NCI-H1417 (cell line): ENCODE data around the gene KCNN1.
"Not testable (repeated sequence)": the region's sequence is repeated elsewhere in the genome, so short reads cannot be mapped to it uniquely, and the experiment has no call there.

Experiments used
- DNase-seq, 3 experiments: peaks; one replicate each; lab custom pipeline; 2025; lab: John Stamatoyannopoulos, UW

KCNN1 gene

GRCh38 chr19:18001777-18002345 is 35.0 kb downstream of the KCNN1 start:
- DNase-seq: no peak

DNA sequence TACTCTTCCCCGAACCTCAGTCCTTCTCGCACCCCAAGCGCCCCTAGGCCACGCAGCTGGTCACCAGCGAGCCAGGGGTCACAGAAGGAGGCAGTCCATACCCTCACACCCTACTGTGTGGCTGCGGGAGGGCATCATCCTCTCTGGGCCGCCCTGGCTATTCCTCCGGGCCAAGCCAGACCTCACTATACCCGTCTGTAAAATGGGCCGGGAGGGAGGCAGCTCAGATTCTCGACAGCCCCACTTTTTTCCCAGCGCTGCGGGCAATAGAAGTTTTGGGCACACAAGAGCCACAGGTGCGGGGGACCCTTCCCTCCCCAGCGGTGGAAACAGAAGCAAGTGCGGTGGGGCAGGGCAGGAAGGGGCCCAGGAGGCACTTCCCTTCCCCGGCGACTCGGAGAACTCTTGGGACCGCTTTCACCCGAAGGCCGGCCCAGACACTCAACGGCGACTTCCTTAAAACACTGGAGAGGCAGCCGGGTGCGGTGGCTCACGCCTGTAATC is 35.5 kb downstream of the KCNN1 start:
- no peak for DNase-seq

DNA sequence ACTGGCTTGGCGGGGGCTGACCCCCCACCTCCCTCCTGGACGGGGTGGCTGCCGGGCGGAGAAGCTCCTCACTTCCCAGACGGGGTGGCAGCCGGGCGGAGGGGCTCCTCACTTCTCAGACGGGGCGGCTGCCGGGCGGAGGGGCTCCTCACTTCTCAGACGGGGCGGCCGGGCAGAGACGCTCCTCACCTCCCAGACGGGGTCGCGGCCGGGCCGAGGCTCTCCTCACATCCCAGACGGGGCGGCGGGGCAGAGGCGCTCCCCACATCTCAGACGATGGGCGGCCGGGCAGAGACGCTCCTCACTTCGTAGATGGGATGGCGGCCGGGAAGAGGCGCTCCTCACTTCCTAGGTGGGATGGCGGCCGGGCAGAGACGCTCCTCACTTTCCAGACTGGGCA is 38.8 kb downstream of the KCNN1 start:
- not testable (repeated sequence) for DNase-seq

DNA sequence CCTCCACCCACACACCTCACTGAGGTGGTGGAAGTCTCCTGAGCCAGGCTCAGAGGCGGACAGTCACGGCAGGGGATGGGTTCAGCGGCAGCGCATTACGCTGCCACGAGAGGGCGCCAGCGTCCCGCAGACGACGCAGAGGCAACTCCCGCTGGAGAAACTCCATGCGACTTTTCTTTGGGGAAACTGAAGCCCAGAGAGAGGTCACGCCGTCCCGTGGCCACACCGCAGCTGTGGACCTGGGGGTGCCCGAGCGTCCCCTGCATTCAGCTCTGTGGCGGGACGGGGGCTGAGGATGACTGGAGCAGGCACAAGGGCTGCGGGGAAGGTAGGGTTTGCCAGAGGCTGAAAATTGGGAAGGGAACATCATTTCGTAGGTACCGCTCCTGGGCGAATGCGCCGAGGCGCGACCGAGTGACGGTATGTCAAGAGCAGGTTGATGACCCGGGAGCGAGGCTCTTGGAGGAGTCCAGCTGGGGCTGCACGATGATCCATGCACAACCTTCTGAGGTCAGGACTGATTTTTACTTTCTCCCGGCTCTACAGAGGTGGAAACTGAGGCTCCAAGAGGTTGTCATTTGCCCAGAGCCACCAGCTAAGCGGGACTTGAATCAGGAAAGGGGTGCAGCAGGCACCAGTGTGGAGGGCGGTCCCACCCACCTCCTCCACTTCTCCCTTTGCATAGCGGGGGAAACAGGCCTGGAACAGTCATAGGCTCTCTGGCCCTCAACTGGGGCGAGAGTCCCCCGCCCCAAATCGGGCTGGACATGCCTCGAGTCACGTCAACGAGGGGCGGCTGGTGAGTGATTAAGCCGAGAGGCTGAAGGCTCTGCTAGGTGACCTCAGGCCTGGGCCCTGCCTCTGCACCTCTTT is 40.4 kb downstream of the KCNN1 start:
- DNase-seq: peak; percentile 67 to 73 (median 73)

- DNase-seq: peak; percentile 54 to 90 (median 86)
Measured at GRCh38 chr19:18007917-18008673, 41.2 kb downstream of the KCNN1 start, which contains the start of gene ARRDC2. Gene ARRDC2, plus strand, starts transcription at chr19:18008170. Its CDS starts 141 bp downstream, at chr19:18008311.

- no peak for DNase-seq
Measured at GRCh38 chr19:18008814-18009213, 41.9 kb downstream of the KCNN1 start.

GRCh38 chr19:18009412-18010066 is 42.6 kb downstream of the KCNN1 start:
- no peak for DNase-seq

DNA sequence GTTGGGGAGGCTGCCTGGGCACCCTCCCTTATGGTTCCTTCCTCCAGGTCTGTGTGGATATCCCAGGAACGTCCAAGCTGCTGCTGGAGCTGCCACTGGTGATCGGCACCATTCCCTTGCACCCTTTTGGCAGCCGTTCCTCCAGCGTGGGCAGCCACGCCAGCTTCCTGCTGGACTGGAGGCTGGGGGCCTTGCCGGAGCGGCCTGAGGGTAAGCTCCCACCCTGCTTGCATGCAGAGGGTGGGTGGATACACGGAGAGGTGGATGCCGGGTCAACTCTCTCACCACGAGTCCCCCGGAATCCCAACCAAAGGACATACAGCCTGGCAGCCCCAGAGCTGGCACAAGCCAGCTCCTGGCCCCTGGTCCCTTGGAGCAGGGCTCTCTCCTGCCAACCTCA is 43.2 kb downstream of the KCNN1 start:
- no peak for DNase-seq

DNA sequence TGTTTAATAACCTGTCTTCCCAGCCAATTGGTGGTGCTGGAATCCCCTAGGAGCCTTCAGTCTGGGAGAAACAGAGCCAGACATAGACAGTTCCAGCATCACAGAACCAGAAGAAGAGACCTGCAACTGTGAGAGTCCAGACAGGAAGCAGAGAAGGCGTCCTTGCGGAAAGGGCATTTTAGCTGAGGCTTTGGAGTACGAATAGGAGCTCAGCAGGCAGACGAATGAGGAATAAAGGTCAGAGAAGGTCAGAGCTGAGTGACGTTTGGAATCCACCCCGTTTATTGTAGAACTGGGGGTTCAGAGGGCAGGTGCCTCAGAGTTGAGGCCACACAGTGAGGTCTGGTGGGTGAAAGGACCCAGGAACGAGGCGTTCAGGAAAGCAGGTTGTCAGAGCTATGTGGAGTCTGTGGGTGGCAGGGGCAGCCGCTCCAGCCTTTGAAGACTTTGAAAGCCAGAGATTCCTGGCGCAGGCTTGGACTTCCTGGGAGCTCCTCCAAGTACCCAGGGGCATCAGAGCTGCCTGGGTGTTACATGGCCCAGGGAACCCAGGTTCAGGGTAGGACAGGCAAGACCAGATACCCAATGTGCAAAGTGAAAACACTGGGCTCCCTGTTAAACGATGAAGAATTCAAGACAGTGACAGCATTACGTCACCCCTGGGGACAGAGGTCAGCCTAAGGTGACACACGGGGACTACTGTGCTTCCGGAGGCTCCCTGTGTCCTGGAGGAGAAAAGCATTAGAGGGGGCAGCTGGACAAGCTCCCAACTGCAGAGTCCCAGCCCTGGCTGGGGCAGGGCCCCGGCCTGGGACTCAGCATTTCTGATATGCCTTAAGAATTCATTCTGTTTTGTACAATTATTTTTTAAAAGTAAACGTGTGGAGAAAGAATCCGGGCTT is 46.6 kb downstream of the KCNN1 start:
- DNase-seq: no peak

- no peak for DNase-seq
Measured at GRCh38 chr19:18014197-18014596, 47.3 kb downstream of the KCNN1 start.

DNA sequence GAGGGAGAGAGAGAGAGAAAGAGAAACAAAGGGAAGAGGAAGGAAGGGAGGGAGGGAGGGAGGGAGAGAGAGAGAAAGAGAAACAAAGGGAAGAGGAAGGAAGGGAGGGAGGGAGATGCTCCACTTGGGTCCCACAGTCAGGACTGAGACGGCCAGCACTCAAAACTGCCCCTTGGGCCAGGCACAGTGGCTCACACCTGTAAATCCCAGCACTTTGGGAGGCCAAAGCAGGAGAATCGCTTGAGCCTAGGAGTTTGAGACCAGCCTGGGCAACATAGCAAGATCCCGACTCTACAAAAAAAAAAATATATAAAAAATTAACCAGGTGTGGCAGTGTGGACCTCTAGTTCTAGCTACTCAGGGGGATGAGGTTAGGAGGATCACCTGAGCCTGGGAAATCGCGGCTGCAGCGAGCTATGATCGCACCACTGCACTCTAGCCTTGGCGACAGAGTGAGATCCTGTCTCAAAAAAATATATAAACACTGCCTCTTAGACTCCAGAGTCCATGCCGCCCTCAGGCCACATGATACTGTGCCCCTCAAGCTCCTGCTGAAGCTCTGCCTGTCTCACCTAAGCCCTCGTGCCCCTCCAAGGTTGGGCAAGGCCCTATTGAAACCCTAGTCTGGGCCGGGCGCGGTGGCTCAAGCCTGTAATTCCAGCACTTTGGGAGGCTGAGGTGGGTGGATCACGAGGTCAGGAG is 49.5 kb downstream of the KCNN1 start:
- no peak for DNase-seq

- no peak for DNase-seq
Measured at GRCh38 chr19:18017275-18018083, 50.6 kb downstream of the KCNN1 start.

DNA sequence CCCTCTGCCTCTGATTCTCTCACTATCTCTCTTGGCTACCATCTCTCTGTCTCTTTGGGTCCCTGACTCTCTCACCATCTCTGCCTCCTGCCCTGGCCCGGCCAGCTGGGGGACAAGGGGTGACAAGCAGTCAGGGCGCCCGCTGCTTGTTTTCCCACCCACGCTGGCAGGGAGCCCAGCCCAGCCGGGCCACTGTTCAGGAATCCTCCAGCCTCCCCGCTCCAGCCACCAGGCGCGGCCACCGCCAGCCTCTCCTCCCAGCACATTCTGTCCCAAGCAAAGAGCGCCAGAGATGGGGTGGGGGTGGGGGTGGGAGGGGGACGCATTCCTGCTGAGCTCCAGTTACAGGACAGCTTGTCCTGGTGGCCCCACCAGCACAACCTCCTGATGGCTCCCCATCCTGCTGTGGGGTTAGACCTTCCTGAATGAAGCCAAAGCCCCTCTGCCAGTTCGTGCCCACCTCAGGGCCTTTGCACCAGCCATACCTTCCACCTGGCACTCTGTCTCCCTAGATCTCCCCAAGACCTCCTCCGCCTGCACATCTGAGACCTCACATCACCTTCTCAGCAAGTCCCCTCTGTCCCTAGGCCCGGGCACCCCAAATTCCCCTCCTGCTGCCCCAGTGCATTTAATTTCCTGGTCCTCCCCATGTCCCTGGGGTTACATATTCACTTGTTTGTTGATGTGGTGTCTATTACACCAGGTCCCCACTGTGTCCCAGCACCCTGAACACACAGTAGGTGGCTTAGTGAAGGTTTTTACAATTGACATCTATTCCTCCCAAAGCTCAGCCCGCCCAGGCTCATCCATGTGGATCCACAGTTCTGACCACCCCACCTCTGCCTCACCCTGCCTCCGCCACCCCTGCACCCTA is 53.5 kb downstream of the KCNN1 start:
- DNase-seq: no peak

- no peak for DNase-seq
Measured at GRCh38 chr19:18021121-18021755, 54.3 kb downstream of the KCNN1 start.

- DNase-seq: peak in 2 of 3 experiments; percentile 33 to 43
Measured at GRCh38 chr19:18023622-18024251, 56.8 kb downstream of the KCNN1 start.

DNA sequence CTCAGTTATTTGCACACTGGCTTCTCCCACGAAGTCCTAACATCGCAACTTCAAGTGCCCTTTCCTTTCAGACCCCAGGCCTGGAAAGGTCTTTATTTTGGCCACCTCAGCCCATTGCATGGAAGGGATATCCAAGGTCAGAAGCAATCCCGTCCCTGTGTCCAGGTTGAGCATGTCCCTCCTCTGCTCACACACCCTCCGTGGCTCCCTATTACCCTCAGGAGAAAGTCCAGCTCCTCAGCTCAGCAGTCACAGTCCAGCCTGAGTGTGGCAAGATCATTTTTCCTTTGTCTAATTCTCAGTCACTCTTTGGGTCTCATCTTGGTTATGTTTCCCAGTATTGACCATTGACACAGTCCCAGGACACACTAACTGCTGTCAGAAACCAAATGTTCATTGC is 60.2 kb downstream of the KCNN1 start:
- DNase-seq: no peak

DNA sequence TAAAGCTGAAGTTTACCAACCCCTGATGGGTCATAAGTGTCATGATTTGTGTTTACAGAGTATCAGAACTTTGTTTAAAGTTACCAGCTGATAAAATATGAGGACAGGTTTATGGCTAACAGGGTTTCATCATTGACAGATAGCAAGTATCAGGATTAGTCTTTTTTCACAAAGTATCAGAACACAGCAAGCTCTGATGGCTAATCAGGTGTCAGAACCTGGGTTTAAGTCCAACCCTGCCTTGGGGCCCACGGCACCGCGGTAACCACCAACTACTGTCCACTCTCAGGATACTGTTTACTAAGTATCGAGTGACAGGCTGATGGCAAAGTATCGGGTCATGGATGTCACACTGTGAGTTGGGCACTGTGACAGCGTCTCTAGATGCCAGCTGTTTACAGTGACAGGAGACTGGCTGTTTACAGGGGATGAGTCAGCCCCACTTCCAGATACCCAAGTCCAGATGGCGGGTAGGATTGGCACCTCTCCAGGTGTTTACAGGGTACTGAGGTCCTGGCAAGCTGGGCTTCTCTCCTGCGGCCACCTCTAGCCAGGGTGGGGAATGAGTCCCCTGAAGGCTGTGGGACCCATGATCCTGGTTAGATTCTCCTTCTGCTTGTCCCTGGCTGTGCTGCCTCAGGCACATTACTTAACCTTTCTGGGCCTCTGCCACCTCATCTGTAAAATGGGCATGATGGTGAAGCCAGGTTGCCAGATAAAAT is 62.9 kb downstream of the KCNN1 start:
- peak in 2 of 3 experiments; percentile 33 to 79 for DNase-seq
